HL-60 (cell line): Measurements from ENCODE around the gene EFHC2.

Source experiments
- DNase-seq, 2 experiments: peaks; one replicate each; pipeline ENCODE4 v3.0.0-alpha.2; 2010 to 2020; ENCODE audit warnings: low read depth in 1 of 2, low spot score in 1 of 2
- H3K27ac ChIP-seq: fragments of 250-450 bp; sonication (Bioruptor Pico); replicated peaks from 2 replicates; pipeline ENCODE4 v1.5.1; 2020; ENCODE audit warnings: mild to moderate bottlenecking, moderate library complexity
- H3K27me3 ChIP-seq: fragments of 250-450 bp; sonication (Bioruptor Pico); 2 replicates; pipeline ENCODE4 v1.5.1; 2021; ENCODE audit warnings: mild to moderate bottlenecking, moderate library complexity; ENCODE audit not compliant: insufficient read depth, poor library complexity, severe bottlenecking
- H3K4me3 ChIP-seq: replicated peaks from 2 replicates; pipeline ENCODE4 v1.5.1; 2011; ENCODE audit warnings: mild to moderate bottlenecking, control low read depth, low read length; ENCODE audit not compliant: insufficient read depth
- GABPA ChIP-seq: IDR thresholded peaks from 2 replicates; pipeline ENCODE4 v1.6.1; 2012; ENCODE audit warnings: low read depth
- POLR2AphosphoS5 ChIP-seq: IDR thresholded peaks from 2 replicates; pipeline ENCODE4 v1.6.1; 2012; ENCODE audit warnings: low read depth
- SPI1 ChIP-seq: IDR thresholded peaks from 2 replicates; pipeline ENCODE4 v1.6.1; 2012; ENCODE audit warnings: low read depth, mild to moderate bottlenecking, borderline replicate concordance
- TF ChIP-seq, protein P1 (sequence below): IDR thresholded peaks from 2 replicates; pipeline ENCODE4 v1.6.1; 2012; ENCODE audit warnings: low read depth; ENCODE audit not compliant: insufficient replicate concordance
- TF ChIP-seq, protein P2 (sequence below): IDR thresholded peaks from one replicate; pipeline ENCODE4 v1.5.1; 2011; ENCODE audit warnings: low read length, control low read depth, inconsistent platforms; ENCODE audit not compliant: insufficient read depth

The EFHC2 gene

GRCh38 chrX:44267116-44267515, 76.4 kb downstream of the EFHC2 start:
- no peak for DNase-seq
- H3K27ac ChIP-seq = no peak overlapping the region
- H3K27me3 ChIP-seq = no peaks in the 10 kb centered on the region
- TF ChIP-seq, protein P1, sequence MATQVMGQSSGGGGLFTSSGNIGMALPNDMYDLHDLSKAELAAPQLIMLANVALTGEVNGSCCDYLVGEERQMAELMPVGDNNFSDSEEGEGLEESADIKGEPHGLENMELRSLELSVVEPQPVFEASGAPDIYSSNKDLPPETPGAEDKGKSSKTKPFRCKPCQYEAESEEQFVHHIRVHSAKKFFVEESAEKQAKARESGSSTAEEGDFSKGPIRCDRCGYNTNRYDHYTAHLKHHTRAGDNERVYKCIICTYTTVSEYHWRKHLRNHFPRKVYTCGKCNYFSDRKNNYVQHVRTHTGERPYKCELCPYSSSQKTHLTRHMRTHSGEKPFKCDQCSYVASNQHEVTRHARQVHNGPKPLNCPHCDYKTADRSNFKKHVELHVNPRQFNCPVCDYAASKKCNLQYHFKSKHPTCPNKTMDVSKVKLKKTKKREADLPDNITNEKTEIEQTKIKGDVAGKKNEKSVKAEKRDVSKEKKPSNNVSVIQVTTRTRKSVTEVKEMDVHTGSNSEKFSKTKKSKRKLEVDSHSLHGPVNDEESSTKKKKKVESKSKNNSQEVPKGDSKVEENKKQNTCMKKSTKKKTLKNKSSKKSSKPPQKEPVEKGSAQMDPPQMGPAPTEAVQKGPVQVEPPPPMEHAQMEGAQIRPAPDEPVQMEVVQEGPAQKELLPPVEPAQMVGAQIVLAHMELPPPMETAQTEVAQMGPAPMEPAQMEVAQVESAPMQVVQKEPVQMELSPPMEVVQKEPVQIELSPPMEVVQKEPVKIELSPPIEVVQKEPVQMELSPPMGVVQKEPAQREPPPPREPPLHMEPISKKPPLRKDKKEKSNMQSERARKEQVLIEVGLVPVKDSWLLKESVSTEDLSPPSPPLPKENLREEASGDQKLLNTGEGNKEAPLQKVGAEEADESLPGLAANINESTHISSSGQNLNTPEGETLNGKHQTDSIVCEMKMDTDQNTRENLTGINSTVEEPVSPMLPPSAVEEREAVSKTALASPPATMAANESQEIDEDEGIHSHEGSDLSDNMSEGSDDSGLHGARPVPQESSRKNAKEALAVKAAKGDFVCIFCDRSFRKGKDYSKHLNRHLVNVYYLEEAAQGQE = no peak
- TF ChIP-seq, protein P2, sequence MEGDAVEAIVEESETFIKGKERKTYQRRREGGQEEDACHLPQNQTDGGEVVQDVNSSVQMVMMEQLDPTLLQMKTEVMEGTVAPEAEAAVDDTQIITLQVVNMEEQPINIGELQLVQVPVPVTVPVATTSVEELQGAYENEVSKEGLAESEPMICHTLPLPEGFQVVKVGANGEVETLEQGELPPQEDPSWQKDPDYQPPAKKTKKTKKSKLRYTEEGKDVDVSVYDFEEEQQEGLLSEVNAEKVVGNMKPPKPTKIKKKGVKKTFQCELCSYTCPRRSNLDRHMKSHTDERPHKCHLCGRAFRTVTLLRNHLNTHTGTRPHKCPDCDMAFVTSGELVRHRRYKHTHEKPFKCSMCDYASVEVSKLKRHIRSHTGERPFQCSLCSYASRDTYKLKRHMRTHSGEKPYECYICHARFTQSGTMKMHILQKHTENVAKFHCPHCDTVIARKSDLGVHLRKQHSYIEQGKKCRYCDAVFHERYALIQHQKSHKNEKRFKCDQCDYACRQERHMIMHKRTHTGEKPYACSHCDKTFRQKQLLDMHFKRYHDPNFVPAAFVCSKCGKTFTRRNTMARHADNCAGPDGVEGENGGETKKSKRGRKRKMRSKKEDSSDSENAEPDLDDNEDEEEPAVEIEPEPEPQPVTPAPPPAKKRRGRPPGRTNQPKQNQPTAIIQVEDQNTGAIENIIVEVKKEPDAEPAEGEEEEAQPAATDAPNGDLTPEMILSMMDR = no peak
- no peak for TF ChIP-seq POLR2AphosphoS5
- no peak for TF ChIP-seq SPI1
- no peak for TF ChIP-seq GABPA
- no peak overlapping the region for H3K4me3 ChIP-seq

- H3K27me3 ChIP-seq = peaks cover 2% of the 10 kb centered on the region
- TF ChIP-seq, protein P1 = no peak
- TF ChIP-seq, protein P2 = no peak
- TF ChIP-seq POLR2AphosphoS5 (no peak), GABPA (no peak), SPI1 (no peak)
- no peak for DNase-seq
- H3K27ac ChIP-seq = no peak overlapping the region
- H3K4me3 ChIP-seq = no peak overlapping the region
Observed at GRCh38 chrX:44265559-44265958, 77.9 kb downstream of the EFHC2 start.

DNA sequence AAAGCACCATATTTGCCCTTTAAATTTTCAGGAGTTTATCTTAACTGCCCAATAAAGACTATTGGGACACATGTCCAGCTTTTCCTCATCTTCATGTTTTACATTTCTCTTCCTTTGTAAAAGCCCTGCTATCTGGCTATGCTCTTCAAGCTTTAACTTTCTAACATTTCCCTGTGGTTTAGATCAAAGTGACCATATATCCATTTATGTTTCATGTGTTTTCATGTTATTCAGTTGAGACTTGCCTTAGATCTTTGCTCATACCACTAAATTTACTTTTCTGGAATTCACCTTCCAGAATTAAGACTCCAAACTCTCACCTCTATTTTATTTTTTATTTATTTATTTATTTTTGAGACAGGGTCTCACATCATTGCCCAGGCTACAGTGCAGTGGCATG, 78.5 kb downstream of the EFHC2 start:
- no peak for TF ChIP-seq SPI1
- TF ChIP-seq, protein P1 = no peak
- TF ChIP-seq, protein P2 = no peak
- TF ChIP-seq GABPA = no peak
- no peak for TF ChIP-seq POLR2AphosphoS5
- no peak overlapping the region for H3K4me3 ChIP-seq
- H3K27me3 ChIP-seq = peaks cover 4% of the 10 kb centered on the region
- H3K27ac ChIP-seq = no peak overlapping the region
- no peak for DNase-seq
